Colonic mucosa (tissue), 4 donors: ENCODE results near the gene INSYN1. TPM values are rescaled to one million over a fixed set of nuclear protein-coding genes. Genes with fewer than 3 reads are reported as not detected.
A peak's percentile ranks its signal among the peaks of the same experiment; 100 is the strongest.

ENCODE experiments used
- DNase-seq: peaks from one replicate; pipeline ENCODE4 v3.0.0-alpha.2; 2020
- H3K27ac ChIP-seq: fragments of 200-600 bp; one replicate; pipeline ENCODE4 v1.8.0; 2021
- H3K27me3 ChIP-seq: fragments of 200-600 bp; one replicate; pipeline ENCODE4 v1.8.0; 2021
- H3K36me3 ChIP-seq: fragments of 200-600 bp; one replicate; pipeline ENCODE4 v1.8.0; 2021
- H3K4me1 ChIP-seq: fragments of 200-600 bp; one replicate; pipeline ENCODE4 v1.8.0; 2021; ENCODE audit warnings: mild to moderate bottlenecking
- H3K4me3 ChIP-seq: fragments of 200-600 bp; one replicate; pipeline ENCODE4 v1.8.0; 2021
- H3K9ac ChIP-seq, 2 donors: one replicate each; pipeline ENCODE4 v1.7.0; 2013; ENCODE audit warnings: control low read depth in 2 of 2, low read depth in 2 of 2, low read length in 2 of 2
- H3K9me3 ChIP-seq: fragments of 200-600 bp; one replicate; pipeline ENCODE4 v1.8.0; 2021
- intact Hi-C: fragments of 100-400 bp; cut with DNase I; formaldehyde crosslinking; loops from one replicate; pipeline ENCODE4 v1.14.1; 2022
- total RNA-seq, 2 donors: library from RNA; stranded (reverse); fragmentation: NEBNext Ultra II Directional in 1 of 2; extraction: Animal tissue kit (Norgen Biotek cat#: 25700) in 1 of 2; gene quantifications; one replicate each; pipeline ENCODE4 v1.2.1, GENCODE V29; 2021
- TF ChIP-seq, protein P1 (sequence below): fragments of 200-600 bp; IDR thresholded peaks from one replicate; pipeline ENCODE4 v1.8.0; 2022; ENCODE audit warnings: antibody characterized with exemption, mild to moderate bottlenecking
- donor health status: healthy.
- donor health status: DM: no; HTN: no; CAD: no.
- donor health status: DM: no; HTN: no; CAD: no.

The INSYN1 gene
- total RNA-seq, 2 donors from 2014 or later: 0.32 to 0.58 TPM

DNA sequence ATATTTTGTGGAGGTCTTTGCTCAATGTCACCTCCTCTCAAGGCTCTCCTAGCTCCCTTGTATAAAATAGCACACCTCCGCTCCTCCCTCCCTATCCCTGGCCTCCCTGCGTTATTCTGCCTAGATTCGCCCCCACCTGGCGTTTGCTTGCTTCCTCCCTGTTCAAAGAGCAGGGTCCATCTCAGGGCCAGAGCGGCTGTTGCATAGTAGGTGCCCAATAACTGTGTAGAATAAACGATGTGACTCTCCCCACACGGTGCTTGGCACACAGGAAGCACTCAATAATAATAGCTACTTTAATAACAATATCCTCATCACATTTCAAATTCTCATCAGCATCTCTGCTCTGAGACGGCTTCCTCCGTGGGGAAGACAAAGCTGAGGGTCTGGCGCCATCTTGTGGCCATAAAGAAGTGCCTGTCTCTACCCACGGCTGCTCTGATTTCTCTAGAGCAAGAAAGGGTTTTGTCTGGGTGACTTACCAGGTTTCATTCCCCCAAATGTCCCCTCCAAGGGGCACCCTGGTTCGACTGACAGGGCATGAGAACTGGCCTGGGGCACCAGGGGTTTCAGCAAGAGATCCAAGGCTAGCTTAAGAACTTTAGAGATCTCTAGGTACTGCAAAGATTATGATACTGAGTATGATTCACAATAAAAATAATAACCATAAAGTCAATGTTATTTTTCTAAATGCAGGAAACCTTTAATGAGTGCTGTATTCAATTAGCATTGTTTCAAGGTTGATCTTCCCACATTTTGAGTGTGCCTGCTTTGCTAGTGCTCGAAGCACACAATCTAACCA is 52.9 kb downstream of the INSYN1 start:
- no peaks in the 10 kb centered on the region for H3K36me3 ChIP-seq
- TF ChIP-seq, protein P1, sequence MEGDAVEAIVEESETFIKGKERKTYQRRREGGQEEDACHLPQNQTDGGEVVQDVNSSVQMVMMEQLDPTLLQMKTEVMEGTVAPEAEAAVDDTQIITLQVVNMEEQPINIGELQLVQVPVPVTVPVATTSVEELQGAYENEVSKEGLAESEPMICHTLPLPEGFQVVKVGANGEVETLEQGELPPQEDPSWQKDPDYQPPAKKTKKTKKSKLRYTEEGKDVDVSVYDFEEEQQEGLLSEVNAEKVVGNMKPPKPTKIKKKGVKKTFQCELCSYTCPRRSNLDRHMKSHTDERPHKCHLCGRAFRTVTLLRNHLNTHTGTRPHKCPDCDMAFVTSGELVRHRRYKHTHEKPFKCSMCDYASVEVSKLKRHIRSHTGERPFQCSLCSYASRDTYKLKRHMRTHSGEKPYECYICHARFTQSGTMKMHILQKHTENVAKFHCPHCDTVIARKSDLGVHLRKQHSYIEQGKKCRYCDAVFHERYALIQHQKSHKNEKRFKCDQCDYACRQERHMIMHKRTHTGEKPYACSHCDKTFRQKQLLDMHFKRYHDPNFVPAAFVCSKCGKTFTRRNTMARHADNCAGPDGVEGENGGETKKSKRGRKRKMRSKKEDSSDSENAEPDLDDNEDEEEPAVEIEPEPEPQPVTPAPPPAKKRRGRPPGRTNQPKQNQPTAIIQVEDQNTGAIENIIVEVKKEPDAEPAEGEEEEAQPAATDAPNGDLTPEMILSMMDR: peak; percentile 91
- no peak overlapping the region for H3K9ac ChIP-seq
- no peak overlapping the region for H3K27ac ChIP-seq
- H3K9me3 ChIP-seq: no peaks in the 10 kb centered on the region
- H3K4me1 ChIP-seq: no peaks in the 10 kb centered on the region
- H3K27me3 ChIP-seq: no peaks in the 10 kb centered on the region
- no peak overlapping the region for H3K4me3 ChIP-seq
- intact Hi-C loops: loop anchor here (2.0 to 10.0 kb wide), 3 partner anchors 23 to 395 kb away; no protein-coding TSS in a partner anchor
- peak; percentile 80 for DNase-seq

DNA sequence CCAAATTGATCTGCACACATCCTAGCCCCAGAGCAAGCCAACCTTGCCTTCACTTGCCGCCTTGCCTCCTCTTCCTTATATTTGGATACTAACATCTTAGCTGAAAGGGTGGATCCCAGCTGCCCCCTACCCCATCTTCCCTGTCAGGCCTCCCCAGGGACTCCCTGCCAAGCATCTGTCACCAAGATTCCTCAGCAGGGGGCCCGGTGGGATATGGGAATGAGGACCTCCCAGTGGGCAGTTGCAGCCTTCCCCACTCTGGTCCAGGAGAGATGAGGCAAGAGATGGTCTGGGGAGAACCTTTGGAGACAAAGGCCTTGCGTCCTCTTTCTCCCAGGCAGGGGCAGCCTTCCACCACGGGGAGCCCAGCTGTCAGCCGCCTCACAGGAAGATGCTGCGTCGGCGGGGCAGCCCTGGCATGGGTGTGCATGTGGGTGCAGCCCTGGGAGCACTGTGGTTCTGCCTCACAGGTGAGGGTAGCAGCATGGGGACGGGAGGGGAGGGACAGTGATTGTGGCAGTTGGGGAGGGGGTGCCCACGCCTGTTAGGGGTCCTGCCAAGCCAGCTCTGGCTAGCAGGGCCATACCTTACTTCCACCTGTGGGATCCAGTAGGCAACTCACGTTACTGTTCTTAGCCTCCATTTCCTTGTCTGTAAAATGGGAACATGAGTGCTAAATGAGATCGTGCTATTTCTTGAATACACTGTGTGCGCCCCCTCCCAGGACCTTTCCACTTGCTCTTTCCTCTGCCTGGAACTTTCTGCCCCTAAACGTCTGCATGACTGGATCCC is 53.7 kb downstream of the INSYN1 start:
- Histone ChIP-seq H3K9me3 (no peaks in the 10 kb centered on the region), H3K4me3 (no peak overlapping the region), H3K27me3 (no peaks in the 10 kb centered on the region), H3K36me3 (no peaks in the 10 kb centered on the region), H3K4me1 (no peaks in the 10 kb centered on the region), H3K9ac (no peak overlapping the region), H3K27ac (no peak overlapping the region)
- intact Hi-C loops: loop anchor here (2.0 to 10.0 kb wide), 4 partner anchors 23 to 395 kb away; no protein-coding TSS in a partner anchor
- no peak for DNase-seq
- TF ChIP-seq, protein P1: no peak

DNA sequence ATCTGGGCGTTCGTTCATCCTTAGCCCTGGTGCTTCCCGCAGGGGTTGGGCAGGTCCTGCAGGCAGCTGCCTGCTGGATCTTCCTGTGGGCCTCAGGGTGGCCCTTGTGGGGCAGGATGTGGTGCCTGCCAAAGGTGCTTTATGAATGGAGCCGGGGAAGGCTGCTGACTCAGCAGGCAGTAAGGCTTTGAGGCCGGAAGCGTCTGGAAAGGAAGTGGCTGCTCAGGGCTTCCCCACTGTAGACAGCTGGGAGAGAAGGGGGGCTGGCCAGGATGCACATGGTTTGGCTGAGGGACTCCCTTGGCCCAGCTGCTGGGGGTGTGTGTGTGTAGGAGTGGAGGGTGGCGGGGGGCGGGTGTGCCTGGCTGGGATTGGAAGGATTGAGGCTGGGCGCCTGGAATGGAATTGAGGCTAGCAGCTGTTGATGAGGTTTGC is 56.1 kb downstream of the INSYN1 start:
- no peaks in the 10 kb centered on the region for H3K4me1 ChIP-seq
- intact Hi-C loops: loop anchor here (5.0 kb wide), 1 partner anchor 135 kb away; no protein-coding TSS in a partner anchor
- peak overlapping the region; percentile 1 for H3K27ac ChIP-seq
- DNase-seq: peak; percentile 78
- TF ChIP-seq, protein P1: no peak
- no peak overlapping the region for H3K9ac ChIP-seq
- no peaks in the 10 kb centered on the region for H3K36me3 ChIP-seq
- no peaks in the 10 kb centered on the region for H3K27me3 ChIP-seq
- no peaks in the 10 kb centered on the region for H3K9me3 ChIP-seq
- no peak overlapping the region for H3K4me3 ChIP-seq

DNA sequence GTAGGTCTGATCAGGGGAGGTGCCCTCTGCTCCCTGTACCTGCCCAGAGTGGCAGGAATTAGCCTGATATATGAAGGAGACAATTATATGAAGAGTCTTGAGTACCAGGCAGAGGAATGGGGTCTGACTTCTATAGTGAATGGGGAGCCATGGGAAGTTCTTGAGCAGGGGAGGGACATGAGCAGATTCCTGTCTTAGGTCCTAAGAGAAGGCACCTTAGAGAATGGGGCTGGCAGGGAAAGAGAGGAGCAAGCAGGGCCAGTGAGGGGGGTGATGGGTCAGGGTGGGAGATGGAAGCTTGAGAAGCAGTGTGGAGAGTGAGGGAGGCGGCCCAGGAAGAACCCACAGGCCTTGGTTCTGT is 56.5 kb downstream of the INSYN1 start:
- intact Hi-C loops: loop anchor here (5.0 kb wide), 1 partner anchor 134 kb away; no protein-coding TSS in a partner anchor
- no peak for DNase-seq
- Histone ChIP-seq H3K4me3 (no peak overlapping the region), H3K4me1 (no peaks in the 10 kb centered on the region), H3K36me3 (no peaks in the 10 kb centered on the region), H3K9ac (no peak overlapping the region), H3K27ac (peak overlapping the region; percentile 1), H3K9me3 (no peaks in the 10 kb centered on the region), H3K27me3 (no peaks in the 10 kb centered on the region)
- TF ChIP-seq, protein P1: no peak

DNA sequence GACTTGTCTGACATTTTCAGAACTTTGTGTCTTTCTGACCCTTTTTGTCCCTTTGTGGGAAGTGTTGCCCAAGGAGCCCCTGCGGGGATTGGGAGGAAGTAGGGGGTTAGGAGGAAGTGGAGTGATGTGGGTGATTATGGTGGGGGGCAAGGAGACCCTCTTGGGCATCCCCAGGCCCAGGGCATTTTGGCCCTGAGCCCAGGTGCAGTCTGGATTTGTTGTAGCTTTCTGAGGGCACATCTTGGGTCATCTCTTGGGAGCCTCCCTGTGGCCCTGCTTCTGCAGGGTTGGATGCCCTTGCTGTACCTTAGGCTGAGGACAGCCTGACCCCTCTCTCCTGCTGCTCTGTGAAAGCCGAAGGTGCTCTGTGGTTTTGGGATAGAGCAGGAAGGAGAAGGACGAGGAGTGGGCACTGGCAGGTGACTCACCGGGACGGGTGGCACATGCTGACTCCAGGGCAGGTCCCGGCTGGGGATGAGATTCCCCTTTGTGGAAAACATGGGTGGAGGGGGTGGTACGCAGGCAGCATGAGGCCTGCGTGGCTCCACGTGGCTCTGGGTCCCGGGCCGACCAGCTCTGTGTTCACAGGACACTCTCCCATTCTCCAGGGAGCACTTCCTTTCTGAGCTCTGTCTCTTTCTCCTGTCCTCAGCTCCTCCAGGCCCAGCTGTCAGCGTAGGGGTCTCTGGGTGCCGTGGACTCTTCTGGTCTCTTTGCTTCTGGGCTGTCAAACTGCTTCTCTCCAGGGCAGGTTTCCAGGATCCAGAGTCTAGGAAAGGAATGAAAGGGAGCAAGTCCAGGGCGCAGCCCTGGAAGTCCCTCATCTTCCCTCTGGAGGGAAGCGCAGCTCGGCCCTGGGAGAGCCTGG is 57.1 kb downstream of the INSYN1 start:
- no peaks in the 10 kb centered on the region for H3K36me3 ChIP-seq
- no peak overlapping the region for H3K9ac ChIP-seq
- H3K27ac ChIP-seq: peak overlapping the region; percentile 1
- H3K4me1 ChIP-seq: no peaks in the 10 kb centered on the region
- H3K9me3 ChIP-seq: no peaks in the 10 kb centered on the region
- no peaks in the 10 kb centered on the region for H3K27me3 ChIP-seq
- TF ChIP-seq, protein P1: no peak
- no peak for DNase-seq
- H3K4me3 ChIP-seq: no peak overlapping the region
- intact Hi-C loops: loop anchor here (5.0 kb wide), 1 partner anchor 134 kb away; no protein-coding TSS in a partner anchor
